GM12874 (cell line): ENCODE measurements around the gene EPHA8.

Experiments used
- TF ChIP-seq, protein P1 (sequence below): IDR thresholded peaks from 2 replicates; pipeline ENCODE4 v1.5.1; 2011; ENCODE audit warnings: low read depth, mild to moderate bottlenecking, control low read depth, low read length, moderate library complexity; ENCODE audit not compliant: insufficient read depth

EPHA8 gene

GRCh38 chr1:22524481-22524880, 38.8 kb upstream of the EPHA8 start:
- TF ChIP-seq, protein P1, sequence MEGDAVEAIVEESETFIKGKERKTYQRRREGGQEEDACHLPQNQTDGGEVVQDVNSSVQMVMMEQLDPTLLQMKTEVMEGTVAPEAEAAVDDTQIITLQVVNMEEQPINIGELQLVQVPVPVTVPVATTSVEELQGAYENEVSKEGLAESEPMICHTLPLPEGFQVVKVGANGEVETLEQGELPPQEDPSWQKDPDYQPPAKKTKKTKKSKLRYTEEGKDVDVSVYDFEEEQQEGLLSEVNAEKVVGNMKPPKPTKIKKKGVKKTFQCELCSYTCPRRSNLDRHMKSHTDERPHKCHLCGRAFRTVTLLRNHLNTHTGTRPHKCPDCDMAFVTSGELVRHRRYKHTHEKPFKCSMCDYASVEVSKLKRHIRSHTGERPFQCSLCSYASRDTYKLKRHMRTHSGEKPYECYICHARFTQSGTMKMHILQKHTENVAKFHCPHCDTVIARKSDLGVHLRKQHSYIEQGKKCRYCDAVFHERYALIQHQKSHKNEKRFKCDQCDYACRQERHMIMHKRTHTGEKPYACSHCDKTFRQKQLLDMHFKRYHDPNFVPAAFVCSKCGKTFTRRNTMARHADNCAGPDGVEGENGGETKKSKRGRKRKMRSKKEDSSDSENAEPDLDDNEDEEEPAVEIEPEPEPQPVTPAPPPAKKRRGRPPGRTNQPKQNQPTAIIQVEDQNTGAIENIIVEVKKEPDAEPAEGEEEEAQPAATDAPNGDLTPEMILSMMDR = no peak

GRCh38 chr1:22525211-22525610, 38.1 kb upstream of the EPHA8 start:
- TF ChIP-seq, protein P1 = no peak

- TF ChIP-seq, protein P1 = no peak
Observed at GRCh38 chr1:22525646-22526045, 37.6 kb upstream of the EPHA8 start.

DNA sequence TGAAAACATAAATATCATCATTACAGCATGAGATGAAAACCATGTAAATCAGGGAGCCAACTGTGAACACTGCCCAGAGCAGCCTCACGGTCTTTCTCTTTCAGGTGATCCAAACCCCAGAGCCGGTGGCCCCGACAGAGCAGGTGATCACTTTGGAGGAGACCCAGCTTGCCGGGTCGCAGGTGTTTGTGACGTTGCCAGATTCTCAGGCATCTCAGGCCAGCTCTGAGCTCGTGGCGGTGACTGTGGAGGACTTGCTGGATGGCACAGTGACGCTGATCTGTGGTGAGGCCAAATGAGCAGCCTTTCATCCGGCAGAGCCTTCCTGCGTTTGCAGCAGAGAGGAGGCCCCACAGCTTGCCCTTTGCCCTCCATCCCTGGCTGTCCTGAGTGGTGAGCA, 37.2 kb upstream of the EPHA8 start:
- TF ChIP-seq, protein P1 = no peak

GRCh38 chr1:22526677-22527076, 36.6 kb upstream of the EPHA8 start:
- TF ChIP-seq, protein P1 = no peak

DNA sequence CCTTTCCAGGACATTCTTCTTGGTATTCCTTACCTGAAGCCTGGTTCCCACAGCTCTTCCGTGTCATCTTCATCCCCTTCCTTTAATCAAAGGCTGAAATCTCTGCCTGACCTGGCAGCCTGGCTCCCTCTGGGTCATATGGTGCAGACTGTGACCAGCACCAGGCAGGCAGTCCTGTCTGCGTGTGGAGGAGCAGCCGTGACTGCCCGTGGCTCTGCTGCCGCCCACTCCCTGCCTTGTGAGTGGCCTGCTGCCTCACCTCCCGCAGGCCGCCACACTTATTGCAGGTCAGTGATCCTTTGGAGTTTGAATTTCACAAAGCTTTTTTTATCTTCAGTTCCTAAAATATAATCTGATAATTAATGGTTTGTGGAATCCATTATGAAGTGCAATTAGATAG, 36.2 kb upstream of the EPHA8 start:
- TF ChIP-seq, protein P1 = no peak

DNA sequence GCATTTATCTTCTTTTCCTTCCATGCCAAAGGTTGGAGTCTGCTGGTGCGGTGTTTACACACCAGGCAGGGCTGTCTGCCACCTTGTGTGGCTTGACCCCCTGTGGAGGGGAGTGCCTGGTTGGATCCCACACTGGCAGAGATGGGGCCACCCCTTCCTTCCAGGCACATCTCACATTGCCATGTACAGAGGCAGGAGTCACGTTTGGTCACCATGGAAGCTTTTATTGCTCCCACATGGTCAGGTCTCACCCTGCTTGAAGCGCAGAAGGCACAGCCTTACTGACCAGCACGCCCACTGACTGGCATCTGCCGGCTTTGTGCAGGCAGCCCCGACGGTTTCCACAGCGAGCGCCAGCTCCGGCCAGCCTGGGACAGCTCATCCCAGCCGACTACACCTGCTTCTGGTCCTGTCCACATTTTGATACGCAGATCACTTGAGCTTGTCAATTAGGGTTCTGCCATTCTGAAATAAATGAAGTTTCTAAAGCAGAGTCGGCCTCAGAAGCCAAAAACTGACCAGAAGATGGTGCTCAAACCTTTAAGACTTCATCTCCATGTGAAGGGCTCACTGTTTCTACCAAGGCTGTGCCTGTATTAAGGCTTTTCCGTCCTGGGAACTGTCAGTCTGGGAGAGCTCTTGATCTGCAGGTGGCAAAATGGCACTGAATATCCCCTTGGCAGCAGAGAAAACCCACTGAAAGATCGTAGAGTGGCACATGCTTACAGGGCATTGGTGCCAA, 35.6 kb upstream of the EPHA8 start:
- TF ChIP-seq, protein P1 = no peak
